HG02623 (cell line): ENCODE results near the gene DDT.
A peak's percentile ranks its signal among the peaks of the same experiment; 100 is the strongest.
"Not testable (repeated sequence)": the region's sequence is repeated elsewhere in the genome, so short reads cannot be mapped to it uniquely, and the experiment has no call there.

Experiments
- ATAC-seq: cut with Tn5 transposase; IDR thresholded peaks from one replicate; pipeline ENCODE4 v1.9.1; 2021; ENCODE audit warnings: moderate library complexity; ENCODE audit not compliant: unreplicated experiment

The DDT gene

DNA sequence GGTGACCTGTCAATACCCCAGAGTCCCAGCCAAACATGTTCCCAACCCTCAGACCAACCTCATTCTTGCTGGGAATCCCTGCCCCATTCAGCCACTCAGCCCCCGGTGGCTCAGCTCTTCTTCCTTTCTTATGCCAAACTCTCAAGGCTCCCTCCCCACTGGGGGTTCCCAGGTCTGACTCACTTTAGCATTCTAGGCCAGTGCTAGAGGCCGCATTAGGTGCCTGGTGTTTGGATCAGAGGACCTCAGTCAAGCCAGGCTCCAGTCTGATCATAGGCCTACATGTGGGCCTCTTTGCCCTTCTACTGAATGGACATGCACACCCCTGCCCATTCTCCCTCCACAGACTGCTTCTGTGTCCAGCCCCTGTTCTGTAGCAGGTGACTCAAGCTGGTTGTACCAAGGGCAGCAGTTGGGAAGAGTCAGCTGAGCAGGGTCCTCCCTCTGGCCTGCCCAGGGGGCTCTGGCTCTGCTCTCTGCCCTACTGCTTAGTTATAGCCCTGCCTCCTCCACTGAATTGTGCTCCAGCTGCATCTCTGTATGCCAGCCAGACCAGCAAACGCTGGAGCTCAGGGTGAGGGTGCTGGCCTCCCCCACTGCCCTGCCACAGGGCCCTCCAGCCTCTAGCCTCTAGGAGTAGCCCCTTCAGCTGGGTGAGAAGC lies 15.5 kb upstream of the DDT start:
- ATAC-seq: not testable (repeated sequence)

- not testable (repeated sequence) for ATAC-seq
Observed at GRCh38 chr22:23986538-23987178, 12.4 kb upstream of the DDT start.

DNA sequence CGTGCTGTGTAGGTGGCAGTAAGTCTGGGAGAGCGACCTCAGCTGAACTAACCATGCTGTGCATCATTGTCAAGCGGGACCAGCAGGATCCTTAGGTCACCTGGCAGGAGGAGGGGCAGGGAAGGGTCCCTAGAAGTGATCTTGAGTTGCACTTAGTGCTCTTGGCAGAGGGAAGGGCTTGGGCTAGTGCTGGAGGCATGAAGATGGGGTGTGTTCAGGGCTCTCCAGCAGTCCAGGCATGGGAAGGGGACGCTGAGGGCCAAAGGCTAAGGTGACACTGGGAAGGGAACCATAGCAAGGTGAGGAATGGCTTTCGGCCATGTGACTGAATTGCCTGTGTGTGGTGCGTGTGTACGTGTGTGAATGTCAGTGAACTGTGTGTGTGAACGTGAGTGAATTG lies 11.8 kb upstream of the DDT start:
- not testable (repeated sequence) for ATAC-seq

DNA sequence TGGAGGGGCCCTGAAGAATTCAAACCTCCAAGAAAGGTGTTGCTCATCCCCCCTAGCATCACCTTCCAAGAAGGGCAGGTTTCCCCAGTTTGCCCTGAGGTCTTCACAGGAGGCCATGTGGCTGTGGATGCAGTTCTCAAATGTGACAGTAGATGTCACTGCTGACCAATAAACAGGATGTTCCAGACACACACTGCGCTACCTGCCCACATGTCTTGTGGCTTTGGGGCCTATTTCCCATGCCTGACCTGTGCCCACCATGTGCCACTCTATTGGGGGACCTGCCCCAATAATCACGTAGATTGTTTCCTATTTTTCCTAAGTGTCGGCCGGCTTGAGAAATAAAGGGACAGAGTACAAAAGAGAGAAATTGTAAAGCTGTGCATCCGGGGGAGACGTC lies 10.2 kb upstream of the DDT start:
- ATAC-seq: no peak

DNA sequence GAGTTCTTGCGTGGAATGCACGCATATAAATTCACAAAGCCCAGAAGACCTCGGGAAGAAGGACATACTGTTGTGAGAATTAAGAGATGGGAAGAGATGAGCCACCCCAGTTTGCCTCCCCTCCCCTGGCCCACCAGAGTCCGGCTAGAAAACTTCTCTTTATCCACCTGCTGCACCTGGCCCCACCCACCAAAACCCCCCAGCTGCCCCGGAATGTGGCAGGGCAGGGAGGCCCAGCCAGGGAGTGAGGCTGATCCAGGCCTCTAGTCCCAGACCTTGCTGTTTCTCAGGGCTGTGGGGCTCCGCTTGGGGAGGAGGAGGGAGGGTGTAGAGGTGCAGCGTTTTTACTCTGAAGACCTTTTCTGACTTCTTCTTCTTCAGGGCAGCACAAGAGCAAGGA lies 6.3 kb upstream of the DDT start:
- ATAC-seq: not testable (repeated sequence)

DNA sequence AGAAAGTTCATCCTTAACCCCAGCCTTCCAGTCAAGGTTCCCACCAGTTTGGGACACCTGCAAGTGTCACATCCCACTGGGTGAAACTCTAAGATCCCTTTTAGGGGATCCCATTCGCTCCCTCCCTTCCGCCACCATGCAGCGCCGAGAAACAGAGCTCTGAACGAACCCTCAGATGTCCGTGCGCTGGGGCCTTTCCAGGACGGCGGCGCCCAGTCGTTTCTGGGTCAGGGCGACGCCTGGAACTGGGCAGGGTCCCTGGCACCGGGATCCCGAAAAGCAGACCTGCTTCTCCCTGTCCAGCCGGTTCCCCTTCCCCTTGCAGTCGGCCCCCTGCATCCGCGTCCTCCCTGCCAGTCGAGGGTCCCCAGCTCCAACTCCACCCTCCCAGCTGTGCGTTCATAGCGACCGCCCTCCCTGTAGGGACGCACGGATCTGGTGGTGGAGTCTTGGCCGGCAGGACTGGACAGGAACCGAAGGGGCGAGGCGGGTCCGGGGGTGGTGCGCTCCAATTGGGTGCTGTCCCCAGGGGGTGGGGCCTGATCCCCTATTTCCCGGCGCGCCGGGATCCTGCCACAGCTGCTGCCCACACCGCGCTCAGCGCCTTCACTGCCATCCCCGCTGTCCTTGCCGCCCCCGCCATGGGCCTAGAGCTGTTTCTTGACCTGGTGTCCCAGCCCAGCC lies 5.5 kb upstream of the DDT start, which contains the start of gene GSTT2:
Gene GSTT2 (plus strand): TSS at position 578 of the 684 bp plus-strand sequence.
- not testable (repeated sequence) for ATAC-seq

GRCh38 chr22:23977304-23977703 lies 3.1 kb upstream of the DDT start:
- not testable (repeated sequence) for ATAC-seq

- peak; percentile 7 for ATAC-seq
Observed at GRCh38 chr22:23974836-23975352, 653 bp upstream of the DDT start.

DNA sequence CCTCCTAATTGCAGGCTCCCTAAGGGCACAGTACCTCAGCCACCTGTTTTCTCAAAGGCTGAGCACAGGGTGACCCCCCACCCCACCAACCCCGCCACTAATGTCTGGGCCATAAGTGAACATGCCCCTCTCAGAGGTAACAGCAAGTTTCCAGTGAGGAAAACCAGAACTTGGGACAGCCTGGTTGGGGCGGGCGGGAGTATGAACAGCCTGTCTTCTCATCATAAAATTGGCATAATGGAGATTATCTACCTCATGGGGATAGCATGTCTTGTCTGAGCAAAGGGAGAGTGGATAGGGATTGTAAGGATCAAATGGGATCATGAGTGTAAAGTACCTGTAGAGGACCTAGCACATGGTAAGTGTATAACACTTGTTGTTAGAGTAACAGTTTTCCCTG lies 2.3 kb downstream of the DDT start:
- ATAC-seq: not testable (repeated sequence)

DNA sequence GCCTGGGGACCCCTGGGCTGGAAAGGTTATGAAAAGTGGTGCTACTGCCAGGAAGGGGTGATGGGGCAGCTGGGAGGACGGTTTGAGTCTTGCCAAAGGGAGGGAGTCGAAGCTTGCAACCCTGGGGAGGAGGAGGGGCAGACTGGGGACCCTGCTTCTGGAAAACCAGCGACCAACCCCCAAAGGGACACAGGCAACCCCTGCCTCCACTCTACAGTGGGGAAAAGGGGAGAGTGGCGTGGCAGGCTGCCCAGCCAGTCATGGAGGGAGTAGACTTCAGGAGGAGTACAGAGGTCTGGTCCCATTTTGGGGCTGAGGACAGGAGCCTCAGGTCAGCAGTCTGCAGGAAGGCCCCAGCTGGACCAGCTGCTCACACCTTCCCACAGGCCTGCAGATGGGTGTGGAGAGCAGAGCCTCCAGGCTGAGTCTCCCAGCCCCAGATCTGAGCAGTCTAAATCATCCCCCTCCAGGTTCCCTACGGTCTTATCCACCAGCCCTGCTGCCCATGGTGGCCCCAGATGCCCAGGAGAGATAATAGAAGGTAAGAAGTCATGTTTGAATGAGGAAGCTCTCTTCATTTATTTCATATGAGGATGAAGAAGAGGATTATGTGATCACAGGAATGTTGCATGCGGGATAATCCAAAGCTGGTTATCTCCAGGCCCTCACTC lies 3.3 kb downstream of the DDT start:
- no peak for ATAC-seq

DNA sequence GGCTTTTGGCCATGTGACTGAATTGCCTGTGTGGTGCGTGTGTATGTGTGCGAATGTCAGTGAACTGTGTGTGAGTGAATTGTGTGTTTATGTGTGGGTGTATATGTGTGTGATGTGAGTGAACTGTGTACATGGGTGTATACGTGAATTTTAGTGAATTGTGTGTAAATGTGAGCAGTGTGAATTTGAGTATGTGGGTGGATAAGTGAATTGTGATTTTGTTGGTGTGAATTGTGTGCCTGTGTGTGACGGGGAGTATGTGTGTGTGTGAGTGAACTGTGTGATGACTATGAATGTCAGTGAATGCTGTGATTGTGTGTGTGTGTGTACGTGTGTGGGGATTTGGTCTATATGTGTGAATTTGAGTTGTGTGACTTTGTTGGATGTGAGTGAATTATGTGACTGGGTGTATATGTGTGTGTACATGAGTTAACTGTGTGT lies 4.0 kb downstream of the DDT start:
- no peak for ATAC-seq

DNA sequence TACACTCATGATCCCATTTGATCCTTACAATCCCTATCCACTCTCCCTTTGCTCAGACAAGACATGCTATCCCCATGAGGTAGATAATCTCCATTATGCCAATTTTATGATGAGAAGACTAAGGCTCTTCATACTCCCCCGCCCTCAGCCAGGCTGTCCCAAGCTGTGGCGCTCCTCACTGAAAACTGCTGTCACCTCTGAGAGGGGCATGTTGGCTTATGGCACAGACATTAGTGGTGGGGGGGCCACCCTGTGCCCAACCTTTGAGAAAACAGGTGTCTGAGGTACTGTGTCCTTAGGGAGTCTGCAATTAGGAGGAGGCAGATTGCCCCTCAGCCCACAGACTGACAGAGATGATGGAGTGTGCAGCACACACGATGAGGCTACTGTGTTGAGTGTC lies 5.2 kb downstream of the DDT start:
- no peak for ATAC-seq

DNA sequence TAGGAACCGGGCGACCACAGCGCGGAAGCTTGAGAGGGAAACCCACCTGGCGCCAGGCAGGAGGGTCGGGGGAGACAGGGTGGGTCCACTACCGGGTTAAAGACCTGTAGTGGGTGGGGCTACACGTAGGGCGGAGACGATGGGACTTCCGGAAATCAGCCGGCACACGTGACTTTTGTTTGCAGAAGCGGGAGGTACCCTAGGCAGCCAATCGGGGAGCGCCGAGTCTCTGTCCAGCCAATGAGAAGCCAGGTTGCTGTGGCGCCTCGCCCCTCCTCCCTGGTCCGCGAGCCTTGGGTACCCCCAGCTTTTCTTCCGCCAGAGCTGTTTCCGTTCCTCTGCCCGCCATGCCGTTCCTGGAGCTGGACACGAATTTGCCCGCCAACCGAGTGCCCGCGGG lies 7.7 kb downstream of the DDT start, which contains the start of gene DDTL:
Gene DDTL (plus strand): TSS at position 321 of the 400 bp plus-strand sequence. CDS start 27 bp downstream, at position 348.
- peak; percentile 92 for ATAC-seq

- ATAC-seq: peak; percentile 2
Observed at GRCh38 chr22:23966094-23966493, 8.1 kb downstream of the DDT start.

GRCh38 chr22:23961084-23961771 lies 13.0 kb downstream of the DDT start, which contains the start of gene GSTT2B:
Gene GSTT2B (minus strand): TSS chr22:23961195. CDS start chr22:23961131, 64 bp downstream.
- ATAC-seq: not testable (repeated sequence)

DNA sequence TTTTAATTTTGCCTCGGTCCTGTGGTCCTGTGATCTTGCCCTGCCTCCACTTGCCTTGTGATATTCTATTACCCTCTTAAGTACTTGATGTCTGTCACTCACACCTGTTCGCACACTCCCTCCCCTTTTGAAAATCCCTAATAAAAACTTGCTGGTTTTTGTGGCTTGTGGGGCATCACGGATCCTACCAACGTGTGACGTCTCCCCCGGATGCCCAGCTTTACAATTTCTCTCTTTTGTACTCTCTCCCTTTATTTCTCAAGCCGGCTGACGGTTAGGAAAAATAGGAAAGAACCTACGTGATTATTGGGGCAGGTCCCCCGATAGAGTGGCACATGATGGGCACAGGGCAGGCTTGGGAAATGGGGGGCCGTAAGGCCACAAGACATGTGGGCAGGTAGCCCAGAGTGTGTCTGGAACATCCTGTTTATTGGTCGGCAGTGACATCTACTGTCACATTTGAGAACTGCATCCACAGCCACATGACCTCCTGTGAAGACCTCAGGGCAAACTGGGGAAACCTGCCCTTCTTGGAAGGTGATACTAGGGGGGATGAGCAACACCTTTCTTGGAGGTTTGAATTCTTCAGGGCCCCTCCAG lies 17.8 kb downstream of the DDT start:
- not testable (repeated sequence) for ATAC-seq

GRCh38 chr22:23955886-23956285 lies 18.4 kb downstream of the DDT start:
- ATAC-seq: not testable (repeated sequence)

DNA sequence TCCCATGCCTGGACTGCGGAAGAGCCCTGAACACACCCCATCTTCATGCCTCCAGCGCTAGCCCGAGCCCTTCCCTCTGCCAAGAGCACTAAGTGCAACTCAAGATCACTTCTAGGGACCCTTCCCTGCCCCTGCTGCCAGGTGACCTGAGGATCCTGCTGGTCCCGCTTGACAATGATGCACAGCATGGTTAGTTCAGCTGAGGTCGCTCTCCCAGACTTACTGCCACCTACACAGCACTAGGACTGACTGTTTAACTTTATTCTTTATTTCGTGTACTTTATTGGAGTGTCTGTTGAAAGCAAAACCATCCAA lies 19.3 kb downstream of the DDT start:
- ATAC-seq: not testable (repeated sequence)

DNA sequence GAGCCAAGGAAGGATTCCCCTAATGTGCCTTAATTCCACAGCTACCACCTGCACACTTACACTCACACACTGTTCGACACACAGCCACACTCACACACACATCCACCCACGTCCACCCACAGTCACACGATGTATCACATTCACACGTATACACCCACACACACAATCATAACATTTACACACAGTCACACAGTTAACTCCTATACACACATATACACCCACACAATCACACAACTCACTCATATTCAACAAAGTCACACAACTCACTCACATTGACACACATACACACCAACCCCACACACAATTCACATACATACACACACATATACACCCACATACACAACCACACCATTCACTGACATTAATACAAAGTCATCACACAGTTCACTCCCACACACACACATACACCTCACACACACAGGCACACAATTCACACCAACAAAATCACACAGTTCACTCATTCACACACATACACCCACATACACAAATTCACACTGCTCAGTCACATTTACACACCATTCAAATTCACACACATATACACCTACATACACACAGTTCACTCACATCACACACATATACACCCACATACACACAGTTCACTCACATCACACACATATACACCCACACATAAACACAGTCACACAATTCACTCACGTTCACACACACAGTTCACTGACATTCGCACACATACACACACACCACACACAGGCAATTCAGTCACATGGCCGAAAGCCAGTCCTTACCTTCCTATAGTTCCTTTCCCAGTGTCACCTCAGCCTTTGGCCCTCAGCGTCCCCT lies 19.8 kb downstream of the DDT start:
- not testable (repeated sequence) for ATAC-seq
